ENCODE results near the gene SRSF4. TPM values are rescaled to one million over a fixed set of nuclear protein-coding genes. Genes with fewer than 3 reads are reported as not detected.

The SRSF4 gene
- total RNA-seq, 1 experiment from 2014 or later: 69.0 TPM

DNA sequence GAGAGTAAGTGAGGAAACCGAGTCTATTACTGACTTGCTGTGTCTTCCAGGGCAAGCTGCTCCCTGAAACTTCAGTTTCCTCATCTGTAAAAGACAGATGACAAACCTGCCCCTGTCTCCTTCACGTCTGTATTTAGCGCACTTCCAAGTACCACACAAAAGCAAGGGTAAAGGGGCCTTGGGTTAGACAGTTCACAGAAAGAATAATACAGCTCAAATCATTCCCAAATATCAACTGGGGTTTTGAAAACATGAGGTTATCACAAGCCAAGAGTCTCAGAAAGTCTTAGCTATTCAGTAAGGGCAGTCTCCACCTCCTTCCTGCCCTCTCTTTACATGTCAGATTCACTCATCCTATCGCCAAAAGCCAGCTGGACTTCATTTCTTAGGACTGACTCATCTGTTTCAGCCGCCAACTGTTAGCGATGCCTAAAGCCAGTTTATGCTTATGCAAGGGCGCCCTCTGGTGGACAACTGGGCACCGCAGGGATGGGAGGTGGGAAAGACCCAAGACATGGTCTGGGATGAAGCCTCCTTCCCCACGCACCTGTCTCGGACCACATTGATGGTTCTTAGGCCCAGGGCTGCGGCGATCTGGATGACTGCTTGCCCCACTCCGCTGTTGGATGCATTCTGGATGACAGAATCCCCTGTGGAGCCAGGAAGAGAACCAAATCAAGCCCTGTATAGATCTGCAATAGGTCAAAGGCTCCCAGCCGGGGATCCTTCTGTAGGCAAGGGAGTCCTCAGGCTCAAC is 21.1 kb upstream of the SRSF4 start:
- Histone ChIP-seq H3K9ac (ENCODE audit: low read length) (no peak overlapping the region), H3K79me2 (ENCODE audit: insufficient read depth, low read length) (no peaks in the 10 kb centered on the region), H3K27ac (ENCODE audit: low read depth, low read length) (peak overlapping the region; percentile 23; the same call in 1 of the 2 replicates), H2AFZ (ENCODE audit: low read depth, low read length, poor library complexity, severe bottlenecking) (no peak overlapping the region), H3K9me2 (ENCODE audit: insufficient read depth) (no peaks in the 10 kb centered on the region), H4K20me1 (ENCODE audit: insufficient read depth) (no peaks in the 10 kb centered on the region), H3K4me1 (ENCODE audit: control insufficient read depth in 1 of 2, insufficient read depth in 2 of 2, low read length in 2 of 2) (peaks cover 7 to 8% of the 10 kb centered on the region in 2 experiments), H3K4me3 (replicated peaks in 1 of 2; ENCODE audit: low read depth in 1 of 2, low read length in 2 of 2) (peak overlapping the region in 1 of 2 experiments; percentile 2; a peak in 1 of 4 replicates), H3K27me3 (ENCODE audit: insufficient read depth, low read length) (no peaks in the 10 kb centered on the region), H3K9me3 (ENCODE audit: control insufficient read depth in 1 of 2, insufficient read depth in 1 of 2, low read depth in 1 of 2, low read length in 2 of 2) (no peaks in the 10 kb centered on the region), H3K36me3 (ENCODE audit: control insufficient read depth in 1 of 2, insufficient read depth in 2 of 2, low read length in 2 of 2) (peaks cover 15 to 42% of the 10 kb centered on the region in 2 experiments; a peak in 3 of 4 replicates), H3K4me2 (ENCODE audit: low read length) (peak overlapping the region; percentile 60)
- DNase-seq (ENCODE audit: low read depth, low spot score) (peak; percentile 94), ATAC-seq (peak; percentile 96)
- intact Hi-C loops (cut with micrococcal nuclease): loop anchor here (1.0 to 5.0 kb wide), 3 partner anchors 168 to 415 kb away; no protein-coding TSS in a partner anchor
- ChIA-PET RAD21 (ENCODE audit: low non-redundant PET in 1 of 2, low total read pairs in 2 of 2, uncharacterized antibody in 2 of 2, unreplicated experiment in 2 of 2) (interaction anchor here (0.7 to 1.5 kb wide), 6 partner anchors 74 to 1516 kb away, joined by 3 to 7 read pairs (median 4); no protein-coding TSS in a partner anchor), CTCF (interaction anchor here (0.7 to 4.9 kb wide), 12 partner anchors 8 to 417 kb away, joined by 3 to 59 read pairs (median 6); partner anchors contain the start of genes SRSF4 and TMEM200B), POLR2A (interaction anchor here (0.7 to 1.3 kb wide), 4 partner anchors 21 to 554 kb away, joined by 3 to 5 read pairs (median 5); partner anchors contain the start of genes RNU11 and SRSF4)
- BruUV-seq (replicated peaks): no TSS peak
- TF ChIP-seq YY1 (IDR thresholded peaks at IDR 0.05; ENCODE audit: extremely low read depth, insufficient replicate concordance, low read depth, low read length) (peak; percentile 59), EZH2 (IDR thresholded peaks at IDR 0.05) (no peak), POLR2A (IDR thresholded peaks at IDR 0.05; ENCODE audit: borderline replicate concordance, extremely low read depth, insufficient read depth, insufficient read length) (no peak), ZNF274 (IDR thresholded peaks at IDR 0.05; ENCODE audit: low read depth, low read length) (no peak), SRF (IDR thresholded peaks at IDR 0.05; ENCODE audit: low read depth) (no peak), CTCF (IDR thresholded peaks at IDR 0.05 in 2 of 3, conservative IDR thresholded peaks at IDR 0.05 in 1 of 3; ENCODE audit: borderline replicate concordance in 1 of 3, insufficient read depth in 1 of 3, low read depth in 2 of 3, low read length in 2 of 3) (peak; percentile 90 to 98 (median 98)), FOSL1 (IDR thresholded peaks at IDR 0.05; ENCODE audit: low read depth) (peak; percentile 87), RAD21 (IDR thresholded peaks at IDR 0.05; ENCODE audit: low read depth) (peak; percentile 98), REST (IDR thresholded peaks at IDR 0.05; ENCODE audit: low read depth) (no peak), TCF7L2 (IDR thresholded peaks at IDR 0.05; ENCODE audit: borderline replicate concordance, extremely low read depth, insufficient read depth, insufficient read length) (no peak), ZBTB33 (IDR thresholded peaks at IDR 0.05; ENCODE audit: extremely low read depth, insufficient replicate concordance, low read length) (peak; percentile 47), ZFX (IDR thresholded peaks at IDR 0.05) (no peak), ELF1 (IDR thresholded peaks at IDR 0.05; ENCODE audit: borderline replicate concordance, low read depth) (no peak), EZH2phosphoT487 (IDR thresholded peaks at IDR 0.05; ENCODE audit: borderline replicate concordance) (no peak), POLR2AphosphoS5 (IDR thresholded peaks at IDR 0.05; ENCODE audit: low read depth, low read length) (peak; percentile 59), SIN3A (IDR thresholded peaks at IDR 0.05; ENCODE audit: low read depth) (peak; percentile 29; the same call in 1 of the 2 replicates)
- TF ChIP-seq, protein P1, sequence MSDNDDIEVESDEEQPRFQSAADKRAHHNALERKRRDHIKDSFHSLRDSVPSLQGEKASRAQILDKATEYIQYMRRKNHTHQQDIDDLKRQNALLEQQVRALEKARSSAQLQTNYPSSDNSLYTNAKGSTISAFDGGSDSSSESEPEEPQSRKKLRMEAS (IDR thresholded peaks at IDR 0.05): no peak

Data from HCT116 (cell line).